Duodenal mucosa (tissue), 2 donors: ENCODE measurements around the gene HOMER2.

Source experiments
- H3K27ac ChIP-seq: one replicate; pipeline ENCODE4 v1.7.0; 2013; ENCODE audit warnings: low read depth, low read length
- H3K27me3 ChIP-seq, 2 donors: one replicate each; pipeline ENCODE4 v1.7.0; 2013; ENCODE audit warnings: low read length in 2 of 2, control low read depth in 1 of 2; ENCODE audit not compliant: insufficient read depth in 2 of 2, control insufficient read depth in 1 of 2
- H3K36me3 ChIP-seq, 2 donors: one replicate each; pipeline ENCODE4 v1.7.0; 2013; ENCODE audit warnings: low read length in 2 of 2, control low read depth in 1 of 2; ENCODE audit not compliant: insufficient read depth in 2 of 2, control insufficient read depth in 1 of 2
- H3K4me1 ChIP-seq, 2 donors: one replicate each; pipeline ENCODE4 v1.7.0; 2013; ENCODE audit warnings: low read length in 2 of 2, control low read depth in 1 of 2; ENCODE audit not compliant: insufficient read depth in 2 of 2, control insufficient read depth in 1 of 2
- H3K4me3 ChIP-seq, 2 donors: one replicate each; pipeline ENCODE4 v1.7.0; 2013; ENCODE audit warnings: low read length in 2 of 2, low read depth in 1 of 2
- H3K9ac ChIP-seq, 2 donors: one replicate each; pipeline ENCODE4 v1.7.0; 2013; ENCODE audit warnings: low read length in 2 of 2, low read depth in 1 of 2
- H3K9me3 ChIP-seq, 2 donors: one replicate each; pipeline ENCODE4 v1.7.0; 2013; ENCODE audit warnings: low read length in 2 of 2, control low read depth in 1 of 2; ENCODE audit not compliant: control insufficient read depth in 1 of 2

The HOMER2 gene

DNA sequence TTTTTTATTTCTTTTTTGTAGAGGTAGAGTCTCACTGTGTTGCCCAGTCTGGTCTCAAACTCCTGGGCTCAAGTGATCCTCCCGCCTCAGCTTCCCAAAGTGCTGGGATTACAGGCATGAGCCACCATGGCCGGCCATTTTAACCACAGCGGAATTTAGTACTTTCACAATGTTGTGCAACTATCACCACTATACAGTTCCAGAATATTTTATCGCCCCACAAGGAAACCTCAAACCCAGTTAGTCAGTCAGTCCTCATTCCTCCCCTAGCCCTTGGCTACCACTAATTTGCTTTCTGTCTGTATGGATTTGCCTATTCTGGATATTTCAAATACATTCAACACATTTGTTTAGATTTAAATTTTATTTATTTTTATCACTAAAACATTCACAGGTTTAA is 15.5 kb upstream of the HOMER2 start:
- H3K4me1 ChIP-seq: no peaks in the 10 kb centered on the region
- no peaks in the 10 kb centered on the region for H3K9me3 ChIP-seq
- no peak overlapping the region for H3K4me3 ChIP-seq
- H3K27me3 ChIP-seq: no peaks in the 10 kb centered on the region
- H3K27ac ChIP-seq: no peak overlapping the region
- no peaks in the 10 kb centered on the region for H3K36me3 ChIP-seq
- no peak overlapping the region for H3K9ac ChIP-seq

DNA sequence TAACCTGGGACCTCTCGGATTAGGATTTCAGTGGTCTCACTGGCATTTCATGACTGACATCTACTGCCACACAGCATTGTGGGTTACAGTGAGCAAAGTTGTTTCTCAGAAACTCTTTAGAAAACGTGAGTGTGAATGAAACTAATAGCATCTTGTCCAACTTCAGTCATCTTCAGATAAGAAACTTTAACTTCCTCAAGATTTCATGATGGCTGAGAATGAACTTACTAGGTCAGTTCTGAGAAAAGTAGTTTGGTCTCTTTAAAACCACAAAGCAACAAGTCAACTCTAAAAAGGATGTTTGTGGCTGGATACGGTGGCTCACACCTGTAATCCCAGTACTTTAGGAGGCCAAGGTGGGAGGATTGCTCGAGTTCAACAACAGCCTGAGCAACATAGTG is 14.2 kb upstream of the HOMER2 start:
- H3K9me3 ChIP-seq: no peaks in the 10 kb centered on the region
- no peak overlapping the region for H3K27ac ChIP-seq
- H3K4me1 ChIP-seq: no peaks in the 10 kb centered on the region
- no peak overlapping the region for H3K4me3 ChIP-seq
- H3K9ac ChIP-seq: no peak overlapping the region
- H3K27me3 ChIP-seq: no peaks in the 10 kb centered on the region
- H3K36me3 ChIP-seq: no peaks in the 10 kb centered on the region

DNA sequence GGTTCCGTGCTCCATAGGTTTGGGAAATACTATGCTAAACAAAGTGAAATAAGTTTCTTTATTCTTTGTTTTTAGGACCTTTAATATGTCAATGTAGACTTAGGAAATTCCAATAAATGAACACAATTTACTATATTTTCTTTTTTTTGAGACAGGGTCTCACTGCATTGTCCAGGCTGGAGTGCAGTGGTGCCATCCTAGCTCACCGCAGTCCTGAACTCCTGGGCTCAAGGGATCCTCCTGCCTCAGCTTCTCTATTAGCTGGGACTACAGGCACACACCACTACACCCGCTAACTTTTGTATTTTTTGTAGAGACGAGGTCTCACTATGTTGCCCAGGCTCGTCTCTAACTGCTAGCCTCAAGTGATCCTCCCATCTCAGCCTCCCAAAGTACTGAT is 12.4 kb upstream of the HOMER2 start:
- Histone ChIP-seq H3K36me3 (no peaks in the 10 kb centered on the region), H3K9ac (no peak overlapping the region), H3K4me3 (no peak overlapping the region), H3K27ac (no peak overlapping the region), H3K9me3 (no peaks in the 10 kb centered on the region), H3K27me3 (no peaks in the 10 kb centered on the region), H3K4me1 (no peaks in the 10 kb centered on the region)

DNA sequence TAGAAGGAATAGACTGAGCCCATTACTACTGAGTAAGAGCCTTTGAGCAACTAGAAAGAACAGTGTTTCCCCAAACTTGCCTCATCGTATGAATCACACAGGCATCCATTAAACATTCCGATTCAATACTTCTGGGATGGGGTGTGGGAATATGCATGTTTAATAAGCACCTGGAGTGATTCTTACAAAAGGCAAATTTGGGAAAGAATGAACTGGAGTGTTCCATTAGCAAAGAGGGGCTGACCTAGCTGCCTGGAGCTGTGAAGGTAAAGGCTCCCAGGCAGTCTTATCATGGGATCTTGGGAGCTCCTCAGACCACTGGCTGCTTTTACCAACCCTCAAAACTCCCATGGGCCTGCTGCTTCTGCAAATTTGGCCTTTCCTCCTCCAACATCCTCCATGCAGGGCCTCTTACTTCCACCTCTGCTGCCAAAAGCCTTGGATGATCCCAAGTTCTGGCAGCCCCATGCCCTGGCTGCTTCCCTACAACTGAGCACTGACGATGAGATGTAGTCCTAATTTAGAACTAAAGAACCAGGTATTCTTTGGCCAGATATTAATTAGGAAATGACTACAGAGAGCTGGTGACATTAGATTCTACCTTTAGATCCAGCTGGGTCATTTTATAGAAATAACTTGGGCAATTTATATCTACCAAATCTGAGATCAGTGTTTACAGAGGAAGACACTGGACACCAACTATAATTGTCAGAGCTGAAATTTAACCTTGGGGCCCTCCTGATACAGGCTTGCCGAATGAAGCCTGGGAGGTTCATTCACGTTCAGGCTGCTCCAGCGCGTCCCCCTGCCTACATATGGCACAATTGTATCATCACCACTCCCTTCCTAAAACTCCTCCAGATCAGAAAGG is 11.2 kb upstream of the HOMER2 start:
- no peaks in the 10 kb centered on the region for H3K36me3 ChIP-seq
- H3K9ac ChIP-seq: no peak overlapping the region
- H3K27me3 ChIP-seq: no peaks in the 10 kb centered on the region
- H3K4me3 ChIP-seq: no peak overlapping the region
- no peaks in the 10 kb centered on the region for H3K9me3 ChIP-seq
- no peak overlapping the region for H3K27ac ChIP-seq
- no peaks in the 10 kb centered on the region for H3K4me1 ChIP-seq

DNA sequence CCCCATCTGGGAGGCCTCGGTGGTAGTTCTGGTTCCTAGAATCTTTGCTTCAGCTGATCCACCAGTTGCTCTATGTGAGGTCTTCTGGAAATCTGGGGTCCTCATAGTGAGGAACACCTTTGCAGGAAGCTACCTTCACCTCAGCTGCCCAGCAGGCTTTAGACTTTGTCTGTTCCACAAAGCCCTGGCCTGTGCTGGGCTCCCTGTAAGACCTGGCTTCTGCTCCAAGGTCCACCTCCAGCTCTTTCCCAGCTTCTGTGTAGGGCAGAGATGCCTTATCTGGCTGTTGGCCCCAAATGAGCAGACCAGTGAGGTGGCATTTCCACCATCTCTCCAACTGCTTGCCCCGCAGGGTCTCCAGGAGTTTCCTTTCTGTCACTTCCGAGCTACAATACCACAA is 8.2 kb upstream of the HOMER2 start:
- Histone ChIP-seq H3K27ac (no peak overlapping the region), H3K9ac (no peak overlapping the region)

DNA sequence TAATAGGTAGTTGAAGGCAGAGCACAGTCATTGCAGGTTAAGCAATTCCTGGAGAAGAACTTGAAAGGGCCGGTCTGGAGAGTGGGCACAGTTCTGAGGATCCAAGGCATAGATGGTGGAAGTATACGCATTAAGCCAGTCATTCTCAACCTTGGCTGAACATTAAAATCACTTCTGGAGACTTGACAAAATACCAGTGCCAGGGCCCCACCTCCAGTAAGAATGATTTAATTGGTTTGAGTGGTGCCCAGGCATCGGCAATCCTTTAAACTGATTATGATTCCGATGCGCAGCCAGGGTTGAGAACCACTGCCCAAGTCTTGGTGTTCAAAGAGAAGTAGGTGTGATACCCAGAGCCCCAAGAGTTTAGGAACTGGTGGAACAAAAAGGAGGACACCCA is 6.9 kb upstream of the HOMER2 start:
- Histone ChIP-seq H3K4me1 (no peaks in the 10 kb centered on the region), H3K27ac (no peak overlapping the region), H3K9ac (no peak overlapping the region), H3K9me3 (no peaks in the 10 kb centered on the region), H3K36me3 (no peaks in the 10 kb centered on the region), H3K4me3 (no peak overlapping the region), H3K27me3 (no peaks in the 10 kb centered on the region)

More for the DNA sequence above, 8.2 kb upstream of the HOMER2 start:
- Histone ChIP-seq H3K9me3 (no peaks in the 10 kb centered on the region), H3K36me3 (no peaks in the 10 kb centered on the region), H3K4me1 (no peaks in the 10 kb centered on the region), H3K4me3 (no peak overlapping the region), H3K27me3 (no peaks in the 10 kb centered on the region)

DNA sequence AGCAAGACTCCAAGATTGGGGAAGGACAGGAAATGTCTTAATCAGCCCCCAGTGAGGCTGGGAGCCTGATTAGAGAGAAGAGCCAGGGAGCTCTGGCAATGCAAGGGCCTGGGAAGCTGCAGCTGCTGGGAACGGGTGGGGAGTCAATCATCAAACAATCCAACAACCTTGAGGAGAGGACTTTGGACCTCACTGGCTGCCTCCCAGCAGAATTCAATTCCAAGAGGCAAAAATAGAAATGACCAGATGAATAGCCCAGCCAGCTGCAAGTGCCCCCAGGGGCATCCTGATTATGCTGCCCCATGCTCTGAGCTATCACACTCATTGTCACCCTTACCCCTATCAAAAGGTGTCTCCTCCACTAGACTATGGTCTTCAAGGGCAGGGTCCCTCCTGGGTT is 6.1 kb upstream of the HOMER2 start:
- no peaks in the 10 kb centered on the region for H3K36me3 ChIP-seq
- no peaks in the 10 kb centered on the region for H3K27me3 ChIP-seq
- no peaks in the 10 kb centered on the region for H3K4me1 ChIP-seq
- H3K4me3 ChIP-seq: no peak overlapping the region
- no peak overlapping the region for H3K27ac ChIP-seq
- H3K9me3 ChIP-seq: no peaks in the 10 kb centered on the region
- H3K9ac ChIP-seq: no peak overlapping the region

DNA sequence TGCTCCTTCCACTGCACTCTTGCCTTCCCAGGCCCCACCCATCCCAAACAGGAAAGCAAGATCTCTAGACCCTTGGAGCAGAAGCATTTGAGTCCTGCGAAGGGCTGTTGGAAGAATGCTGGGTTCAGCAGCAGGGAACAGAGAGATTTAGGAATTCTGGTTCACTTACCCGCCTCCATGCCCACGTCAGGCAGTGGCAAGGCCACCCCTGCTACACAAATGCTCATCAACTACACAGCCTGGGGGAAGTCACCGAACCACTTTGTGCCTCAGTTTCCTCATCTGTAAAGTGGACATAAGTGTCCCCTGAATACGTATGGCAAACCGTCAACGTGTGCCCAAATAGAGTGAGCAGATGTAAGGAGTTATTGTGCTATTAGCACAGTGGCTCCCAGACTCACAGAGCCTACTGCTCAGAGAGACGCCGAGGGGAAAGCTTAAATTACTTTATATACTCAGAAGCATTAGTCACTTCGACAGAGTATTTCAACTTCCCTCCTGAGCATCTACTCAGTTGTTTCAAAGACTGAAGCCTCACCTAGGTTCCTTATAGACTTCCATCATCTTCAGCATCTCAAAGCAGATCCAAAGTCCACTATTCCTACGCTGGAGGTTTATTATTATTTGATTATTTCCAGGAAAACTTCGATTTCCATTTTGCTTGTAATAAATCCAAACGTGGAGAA is 905 bp downstream of the HOMER2 start:
- peaks cover 0 to 9% of the 10 kb centered on the region in 2 donors for H3K4me1 ChIP-seq
- H3K4me3 ChIP-seq: peak overlapping the region; percentile 51 to 66
- H3K9me3 ChIP-seq: no peaks in the 10 kb centered on the region
- H3K9ac ChIP-seq: peak overlapping the region; percentile 26 to 35
- peaks cover 3 to 14% of the 10 kb centered on the region in 2 donors for H3K27me3 ChIP-seq
- no peaks in the 10 kb centered on the region for H3K36me3 ChIP-seq
- H3K27ac ChIP-seq: no peak overlapping the region

DNA sequence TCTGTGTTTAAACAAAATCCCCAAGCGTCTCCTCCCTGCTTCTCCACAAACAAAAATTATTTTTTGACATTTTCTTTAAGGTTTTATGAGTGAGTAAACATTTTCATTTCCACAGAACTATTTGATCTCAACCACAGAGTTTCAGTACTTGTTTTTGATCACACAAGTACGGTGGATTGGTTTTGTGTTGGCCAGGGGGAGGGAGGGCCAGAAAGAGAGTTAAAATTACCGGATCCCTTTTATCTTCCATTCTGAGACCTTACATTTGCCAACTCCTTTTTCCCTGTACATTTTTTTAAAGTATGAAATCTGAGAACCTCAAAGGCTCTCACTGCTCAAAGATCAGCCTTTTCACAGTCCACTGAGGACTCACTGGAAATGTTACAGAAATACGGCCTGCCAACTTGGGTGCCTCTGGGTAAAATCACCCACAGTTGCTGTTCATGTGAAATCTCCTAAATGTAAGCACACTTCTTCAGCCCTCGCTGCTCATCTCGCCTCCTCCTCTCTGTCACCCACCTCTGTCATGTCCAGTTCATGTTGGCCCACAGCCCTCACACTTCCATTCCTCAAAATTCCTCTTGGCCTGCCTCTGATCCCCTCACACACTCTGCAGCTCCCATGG is 1.7 kb downstream of the HOMER2 start:
- Histone ChIP-seq H3K9me3 (no peaks in the 10 kb centered on the region), H3K27me3 (peaks cover 3 to 14% of the 10 kb centered on the region in 2 donors), H3K9ac (no peak overlapping the region), H3K36me3 (no peaks in the 10 kb centered on the region), H3K4me3 (peak overlapping the region in 1 of 2 donors; percentile 66), H3K4me1 (peaks cover 0 to 9% of the 10 kb centered on the region in 2 donors), H3K27ac (no peak overlapping the region)

DNA sequence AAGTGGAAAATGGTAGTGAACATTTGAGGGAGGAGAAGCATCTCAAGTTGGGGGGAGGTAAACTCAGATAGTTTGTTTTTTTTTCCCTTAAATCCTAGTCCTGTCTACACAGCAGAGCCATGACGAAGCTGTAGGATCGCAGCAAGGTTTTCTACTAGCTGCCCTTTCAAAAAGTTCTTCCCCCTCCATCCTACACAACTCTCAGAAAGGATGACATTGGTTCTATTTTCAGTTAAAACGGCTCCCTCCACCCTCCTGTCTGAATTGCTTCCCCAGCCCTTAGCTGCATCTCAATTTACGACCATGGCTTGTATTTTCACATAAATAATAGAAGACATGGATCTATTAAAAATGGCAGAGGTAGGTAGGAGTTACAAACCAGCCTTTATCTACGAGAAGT is 2.2 kb downstream of the HOMER2 start:
- H3K9ac ChIP-seq: no peak overlapping the region
- H3K27ac ChIP-seq: no peak overlapping the region
- peaks cover 3 to 14% of the 10 kb centered on the region in 2 donors for H3K27me3 ChIP-seq
- H3K9me3 ChIP-seq: no peaks in the 10 kb centered on the region
- H3K4me1 ChIP-seq: peaks cover 0 to 9% of the 10 kb centered on the region in 2 donors
- no peak overlapping the region for H3K4me3 ChIP-seq
- no peaks in the 10 kb centered on the region for H3K36me3 ChIP-seq
